Peyer's patch (tissue), 4 donors: ENCODE measurements around the gene PROM2. TPM values are rescaled to one million over a fixed set of nuclear protein-coding genes. Genes with fewer than 3 reads are reported as not detected.

Experiments
- DNase-seq, 3 donors: peaks; one replicate each; pipeline ENCODE4 v3.0.0-alpha.2; 2017 to 2019
- H3K27ac ChIP-seq, 4 donors: fragments of 200-600 bp; sonication (generic); one replicate each; pipeline ENCODE4 v1.5.1; 2016 to 2019
- H3K27me3 ChIP-seq, 2 donors: fragments of 200-600 bp; sonication (generic); one replicate each; pipeline ENCODE4 v1.5.1; 2019
- H3K36me3 ChIP-seq, 3 donors: fragments of 200-600 bp; sonication (generic); one replicate each; pipeline ENCODE4 v1.5.1; 2016 to 2019
- H3K4me1 ChIP-seq, 4 donors: fragments of 200-600 bp; sonication (generic); one replicate each; pipeline ENCODE4 v1.5.1; 2016 to 2019
- H3K4me3 ChIP-seq, 4 donors: fragments of 200-600 bp; sonication (generic); 1 replicate in 3 of 4; 2 replicates in 1 of 4; pipeline ENCODE4 v1.5.1; 2016 to 2019; ENCODE audit warnings: mild to moderate bottlenecking in 1 of 4
- H3K9me3 ChIP-seq, 4 donors: fragments of 200-600 bp; sonication (generic); one replicate each; pipeline ENCODE4 v1.5.1; 2016 to 2019; ENCODE audit warnings: mild to moderate bottlenecking in 1 of 4
- POLR2A ChIP-seq, 2 donors: fragments of 450-650 bp; IDR thresholded peaks; one replicate each; pipeline ENCODE4 v1.5.1; 2017; ENCODE audit warnings: antibody characterized with exemption in 2 of 2, mild to moderate bottlenecking in 2 of 2, moderate library complexity in 2 of 2
- total RNA-seq, 4 donors: library from RNA; depleted of rRNA; stranded (reverse); fragments of >200 nt; gene quantifications; one replicate each; pipeline ENCODE4 v1.1.0, GENCODE V29; 2016
- TF ChIP-seq, protein P1 (sequence below), 6 experiments: fragments of 450-650 bp in 4 of 6; fragments of 200-600 bp in 2 of 6; sonication (generic) in 1 of 6; IDR thresholded peaks; one replicate each; pipeline ENCODE4 v1.5.1; 2017 to 2019; ENCODE audit warnings: antibody characterized with exemption in 6 of 6, mild to moderate bottlenecking in 3 of 6, moderate library complexity in 1 of 6

PROM2 gene
- total RNA-seq, 4 donors from 2014 or later: 13.1 to 68.9 (median 39.2) TPM

DNA sequence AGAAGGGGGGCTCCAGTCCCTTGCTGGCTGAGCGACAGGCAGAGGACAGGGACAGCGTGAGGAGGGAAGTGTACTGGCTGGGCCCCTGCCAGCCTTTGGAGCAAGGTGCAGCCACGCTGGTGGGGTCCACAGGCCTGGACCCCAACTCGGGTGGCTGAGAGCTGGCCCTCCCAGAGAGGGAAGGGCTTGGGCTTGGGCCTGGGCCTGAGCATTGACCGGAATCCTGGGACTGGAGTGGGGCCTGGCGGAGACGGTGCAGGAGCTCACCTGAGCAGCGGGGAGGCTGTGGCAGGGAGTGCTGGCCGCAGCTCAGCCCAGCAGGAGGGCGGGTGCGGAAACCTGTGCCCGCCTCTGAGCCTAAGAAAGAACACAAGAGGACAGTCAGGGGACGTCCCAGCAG lies 50.8 kb downstream of the PROM2 start:
- Histone ChIP-seq H3K27me3 (no peaks in the 10 kb centered on the region), H3K27ac (no peak overlapping the region), H3K4me1 (no peaks in the 10 kb centered on the region), H3K4me3 (no peak overlapping the region), H3K9me3 (no peaks in the 10 kb centered on the region), H3K36me3 (no peaks in the 10 kb centered on the region)
- TF ChIP-seq POLR2A (IDR thresholded peaks at IDR 0.05): no peak
- TF ChIP-seq, protein P1, sequence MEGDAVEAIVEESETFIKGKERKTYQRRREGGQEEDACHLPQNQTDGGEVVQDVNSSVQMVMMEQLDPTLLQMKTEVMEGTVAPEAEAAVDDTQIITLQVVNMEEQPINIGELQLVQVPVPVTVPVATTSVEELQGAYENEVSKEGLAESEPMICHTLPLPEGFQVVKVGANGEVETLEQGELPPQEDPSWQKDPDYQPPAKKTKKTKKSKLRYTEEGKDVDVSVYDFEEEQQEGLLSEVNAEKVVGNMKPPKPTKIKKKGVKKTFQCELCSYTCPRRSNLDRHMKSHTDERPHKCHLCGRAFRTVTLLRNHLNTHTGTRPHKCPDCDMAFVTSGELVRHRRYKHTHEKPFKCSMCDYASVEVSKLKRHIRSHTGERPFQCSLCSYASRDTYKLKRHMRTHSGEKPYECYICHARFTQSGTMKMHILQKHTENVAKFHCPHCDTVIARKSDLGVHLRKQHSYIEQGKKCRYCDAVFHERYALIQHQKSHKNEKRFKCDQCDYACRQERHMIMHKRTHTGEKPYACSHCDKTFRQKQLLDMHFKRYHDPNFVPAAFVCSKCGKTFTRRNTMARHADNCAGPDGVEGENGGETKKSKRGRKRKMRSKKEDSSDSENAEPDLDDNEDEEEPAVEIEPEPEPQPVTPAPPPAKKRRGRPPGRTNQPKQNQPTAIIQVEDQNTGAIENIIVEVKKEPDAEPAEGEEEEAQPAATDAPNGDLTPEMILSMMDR (IDR thresholded peaks at IDR 0.05): no peak
- no peak for DNase-seq

DNA sequence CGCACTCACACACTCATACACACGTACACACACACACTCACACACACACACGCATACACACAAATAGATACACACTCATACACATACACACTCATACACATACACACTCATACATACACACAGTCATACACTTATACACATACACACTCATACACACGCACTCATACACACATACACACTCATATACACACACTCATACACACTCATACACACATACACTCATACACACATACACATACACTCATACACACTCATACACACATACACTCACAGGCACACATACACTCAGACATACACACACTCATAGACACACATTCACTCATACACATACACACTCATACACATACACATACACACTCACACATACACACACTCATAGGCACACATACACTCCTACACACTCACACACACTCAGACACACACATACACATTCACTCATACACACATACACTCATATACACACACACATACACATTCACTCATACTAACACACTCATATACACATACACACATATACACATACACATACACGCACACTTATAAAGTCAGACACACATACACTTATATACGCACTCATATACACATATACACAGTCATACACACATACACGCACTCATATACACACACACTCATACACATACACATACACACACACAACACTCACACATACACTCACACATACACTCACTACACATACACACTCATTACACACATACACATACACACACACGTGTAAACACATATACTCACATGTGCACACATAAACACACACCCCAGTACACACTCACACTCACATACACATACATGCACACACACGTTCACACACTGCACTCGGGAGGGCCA lies 51.6 kb downstream of the PROM2 start:
- H3K9me3 ChIP-seq: no peaks in the 10 kb centered on the region
- no peak overlapping the region for H3K27ac ChIP-seq
- no peak for DNase-seq
- no peak for TF ChIP-seq POLR2A (IDR thresholded peaks at IDR 0.05)
- TF ChIP-seq, protein P1 (IDR thresholded peaks at IDR 0.05): no peak
- no peaks in the 10 kb centered on the region for H3K27me3 ChIP-seq
- H3K4me1 ChIP-seq: no peaks in the 10 kb centered on the region
- no peaks in the 10 kb centered on the region for H3K36me3 ChIP-seq
- H3K4me3 ChIP-seq: no peak overlapping the region

DNA sequence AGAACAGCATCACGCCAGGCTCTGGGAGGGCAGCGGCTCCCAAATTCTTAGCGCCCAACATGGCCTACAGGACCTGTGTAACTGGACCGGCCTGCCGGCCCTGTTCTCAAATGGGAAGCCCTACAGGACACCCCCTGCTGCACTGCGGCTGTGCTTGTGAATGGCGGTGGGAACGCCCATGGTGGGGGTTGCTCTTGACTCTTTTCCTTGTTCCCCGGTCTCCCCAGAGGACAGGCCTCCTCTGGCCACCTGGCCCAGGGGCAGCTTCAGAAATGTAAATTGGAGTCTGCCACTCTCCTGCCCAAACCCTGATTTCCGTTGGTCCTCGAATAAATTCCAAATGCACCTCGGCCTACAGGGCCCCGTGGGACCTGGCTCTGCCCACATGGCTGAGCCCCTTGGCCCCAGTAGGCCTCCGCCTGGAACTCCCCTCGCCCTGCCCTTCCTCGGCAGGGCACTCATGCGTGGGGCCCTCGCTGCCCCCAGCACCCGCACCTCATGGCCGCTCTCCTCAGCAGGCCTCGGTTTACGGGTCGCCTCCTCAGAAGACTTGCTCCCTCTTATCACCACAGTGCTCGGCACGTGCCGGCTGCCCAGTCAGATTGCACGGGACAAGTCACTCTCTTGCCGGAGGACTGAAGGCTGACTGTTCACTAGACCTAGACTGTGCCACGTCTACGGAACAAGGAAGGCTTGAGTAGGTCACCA lies 52.3 kb downstream of the PROM2 start:
- H3K4me1 ChIP-seq: no peaks in the 10 kb centered on the region
- TF ChIP-seq, protein P1 (IDR thresholded peaks at IDR 0.05): no peak
- TF ChIP-seq POLR2A (IDR thresholded peaks at IDR 0.05): no peak
- no peaks in the 10 kb centered on the region for H3K9me3 ChIP-seq
- H3K27ac ChIP-seq: no peak overlapping the region
- no peak for DNase-seq
- H3K27me3 ChIP-seq: no peaks in the 10 kb centered on the region
- no peaks in the 10 kb centered on the region for H3K36me3 ChIP-seq
- no peak overlapping the region for H3K4me3 ChIP-seq

DNA sequence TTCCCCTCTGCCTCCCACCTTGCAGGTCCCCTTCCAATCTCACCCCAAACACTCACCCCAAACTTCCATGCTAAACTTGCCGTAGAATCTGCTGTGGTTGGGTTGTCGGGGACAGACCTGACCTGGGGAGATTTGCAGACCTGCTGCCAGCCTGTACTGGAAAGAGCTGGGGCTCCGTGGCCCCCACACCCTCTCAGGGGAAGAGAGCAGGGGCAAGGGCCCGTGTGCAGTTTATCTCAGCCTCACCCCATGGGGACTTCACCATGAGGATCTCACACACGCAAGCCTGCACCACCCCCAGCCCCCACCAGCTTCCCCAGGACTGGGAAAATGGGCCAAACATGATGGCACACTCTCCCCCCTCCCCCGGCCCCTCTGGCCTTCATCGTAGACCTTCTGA lies 53.6 kb downstream of the PROM2 start:
- H3K27me3 ChIP-seq: no peaks in the 10 kb centered on the region
- no peak for DNase-seq
- TF ChIP-seq POLR2A (IDR thresholded peaks at IDR 0.05): no peak
- TF ChIP-seq, protein P1 (IDR thresholded peaks at IDR 0.05): no peak

DNA sequence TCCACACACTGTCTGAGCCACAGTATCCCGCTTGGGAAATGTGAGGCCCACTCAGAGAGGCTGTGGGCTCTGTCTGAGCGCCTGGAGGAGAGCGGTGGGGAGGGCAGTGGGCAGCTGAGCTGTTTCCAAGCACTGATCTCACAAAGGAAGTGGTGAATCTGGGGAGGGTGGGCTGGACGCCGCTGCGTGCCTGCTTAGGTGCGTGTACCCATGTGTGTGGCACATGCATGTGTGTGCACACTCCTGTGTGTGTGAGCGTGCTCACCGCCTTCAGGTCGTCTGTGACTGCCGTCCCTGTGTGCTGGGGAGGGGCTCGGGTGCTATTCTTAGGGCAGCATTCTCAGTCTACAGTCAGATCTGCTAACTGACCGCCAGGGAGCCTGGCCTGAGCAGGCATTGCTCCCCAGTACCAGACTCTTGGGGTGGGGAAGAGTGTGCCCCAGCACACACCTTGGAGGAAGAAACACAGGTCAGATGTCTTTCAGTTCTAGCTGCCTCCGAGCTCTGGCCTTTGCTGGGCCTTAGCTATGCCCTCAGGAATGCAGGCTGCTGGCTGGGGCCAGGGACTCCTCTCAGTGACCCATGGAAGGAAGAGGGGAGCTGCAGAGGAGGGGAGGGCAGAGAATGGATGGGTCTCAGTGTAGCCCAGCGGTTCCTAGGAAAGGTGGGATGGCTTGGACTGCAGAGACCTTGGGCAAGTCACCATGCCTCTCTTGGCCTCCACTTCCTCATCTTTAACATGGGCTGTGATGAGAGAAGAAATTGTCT lies 54.3 kb downstream of the PROM2 start:
- Histone ChIP-seq H3K36me3 (no peaks in the 10 kb centered on the region), H3K4me3 (no peak overlapping the region), H3K9me3 (no peaks in the 10 kb centered on the region), H3K27ac (no peak overlapping the region), H3K27me3 (no peaks in the 10 kb centered on the region), H3K4me1 (no peaks in the 10 kb centered on the region)
- DNase-seq: no peak
- TF ChIP-seq, protein P1 (IDR thresholded peaks at IDR 0.05): no peak
- no peak for TF ChIP-seq POLR2A (IDR thresholded peaks at IDR 0.05)

More for the DNA sequence above, 53.6 kb downstream of the PROM2 start:
- H3K4me1 ChIP-seq: no peaks in the 10 kb centered on the region
- H3K9me3 ChIP-seq: no peaks in the 10 kb centered on the region
- no peak overlapping the region for H3K4me3 ChIP-seq
- H3K27ac ChIP-seq: no peak overlapping the region
- H3K36me3 ChIP-seq: no peaks in the 10 kb centered on the region
